ENCODE measurements around the gene NINL.
"Not testable (repeated sequence)": the region's sequence is repeated elsewhere in the genome, so short reads cannot be mapped to it uniquely, and the experiment has no call there.

Gene NINL

GRCh38 chr20:25590778-25591177, 5.4 kb upstream of the NINL start:
- not testable (repeated sequence) for DNase-seq

- no peak for DNase-seq
Measured at GRCh38 chr20:25588491-25588890, 3.2 kb upstream of the NINL start.

GRCh38 chr20:25587536-25587935, 2.2 kb upstream of the NINL start:
- DNase-seq = no peak

DNA sequence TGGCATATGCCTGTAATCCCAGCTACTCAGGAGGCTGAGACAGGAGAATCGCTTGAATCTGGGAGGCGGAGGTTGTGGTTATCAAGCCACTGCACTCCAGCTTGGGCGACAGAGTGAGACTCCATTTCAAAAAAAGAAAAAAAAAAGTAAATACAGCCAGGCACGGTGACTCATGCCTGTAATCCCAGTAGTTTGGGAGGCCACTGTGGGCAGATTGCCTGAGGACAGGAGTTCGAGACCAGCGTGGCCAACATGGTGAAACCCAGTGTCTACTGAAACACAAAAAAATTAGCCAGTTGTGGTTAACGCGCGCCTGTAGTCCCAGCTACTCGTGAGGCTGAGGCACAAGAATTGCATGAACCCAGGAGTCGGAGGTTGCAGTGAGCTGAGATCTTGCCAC, 1.5 kb upstream of the NINL start:
- no peak for DNase-seq

DNA sequence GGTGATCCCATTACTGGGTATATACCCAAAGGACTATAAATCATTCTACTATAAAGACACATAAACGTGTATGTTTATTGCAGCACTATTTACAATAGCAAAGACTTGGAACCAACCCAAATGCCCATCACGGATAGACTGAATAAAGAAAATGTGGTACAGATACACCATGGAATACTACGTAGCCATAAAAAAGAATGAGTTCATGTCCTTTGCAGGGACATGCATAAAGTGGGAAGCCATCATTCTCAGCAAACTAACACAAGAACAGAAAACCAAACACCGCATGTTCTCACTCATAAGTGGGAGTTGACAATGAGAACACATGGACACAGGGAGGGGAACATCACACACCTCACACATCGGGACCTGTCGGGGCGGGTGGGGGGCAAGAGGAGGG, 1.7 kb downstream of the NINL start:
- DNase-seq = not testable (repeated sequence)

DNA sequence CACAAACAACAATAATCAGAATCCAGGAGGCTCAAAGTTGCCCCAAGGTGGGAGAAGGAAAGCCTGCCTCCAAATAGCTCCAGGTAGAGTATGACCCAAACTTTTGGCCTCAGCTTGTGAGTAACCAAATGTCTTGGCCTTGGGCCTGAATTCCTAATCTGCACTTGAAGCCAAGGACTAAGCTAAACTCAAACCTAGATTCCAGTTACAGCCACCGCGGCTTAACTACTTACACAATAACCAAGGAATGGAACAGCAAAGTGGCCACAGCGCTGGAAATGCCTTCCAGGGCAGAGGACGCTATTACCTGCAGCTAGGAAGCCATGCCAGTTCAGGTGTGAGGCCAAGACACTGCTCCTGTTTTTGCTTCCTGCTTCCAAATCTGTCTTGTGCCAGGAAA, 4.6 kb downstream of the NINL start:
- no peak for DNase-seq

DNA sequence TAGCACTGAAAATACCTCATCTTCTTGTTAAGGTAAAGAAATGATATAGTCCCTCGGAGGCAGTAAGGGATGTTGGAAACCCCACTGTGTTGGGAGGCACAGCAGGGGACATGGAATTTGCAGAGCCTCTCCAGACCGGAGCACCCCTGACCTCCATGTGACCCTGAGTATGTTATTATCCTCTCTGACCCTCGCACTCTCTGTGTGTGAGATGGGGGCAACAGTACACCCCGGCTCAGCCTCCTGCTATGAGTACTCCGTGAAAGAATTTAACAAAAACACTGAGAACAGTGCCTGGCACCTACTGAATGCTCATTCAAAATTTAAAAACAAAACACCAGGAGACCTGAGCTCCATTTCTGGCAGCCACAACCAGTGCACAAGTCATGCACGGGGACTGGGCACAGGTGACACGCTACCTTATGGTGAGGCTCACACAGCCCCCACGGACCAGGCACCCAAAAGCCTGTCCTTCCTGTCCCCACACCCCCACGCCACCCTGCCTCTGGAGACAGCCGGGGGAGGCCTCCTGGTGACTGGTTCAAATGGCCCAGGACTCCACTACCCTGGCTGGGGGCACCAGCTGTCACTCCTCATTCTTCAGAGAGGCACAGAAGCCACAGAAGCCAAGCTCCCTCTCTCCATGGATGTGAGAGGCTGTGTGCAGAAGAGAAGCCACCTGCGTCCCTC, 6.1 kb downstream of the NINL start:
- no peak for DNase-seq

DNA sequence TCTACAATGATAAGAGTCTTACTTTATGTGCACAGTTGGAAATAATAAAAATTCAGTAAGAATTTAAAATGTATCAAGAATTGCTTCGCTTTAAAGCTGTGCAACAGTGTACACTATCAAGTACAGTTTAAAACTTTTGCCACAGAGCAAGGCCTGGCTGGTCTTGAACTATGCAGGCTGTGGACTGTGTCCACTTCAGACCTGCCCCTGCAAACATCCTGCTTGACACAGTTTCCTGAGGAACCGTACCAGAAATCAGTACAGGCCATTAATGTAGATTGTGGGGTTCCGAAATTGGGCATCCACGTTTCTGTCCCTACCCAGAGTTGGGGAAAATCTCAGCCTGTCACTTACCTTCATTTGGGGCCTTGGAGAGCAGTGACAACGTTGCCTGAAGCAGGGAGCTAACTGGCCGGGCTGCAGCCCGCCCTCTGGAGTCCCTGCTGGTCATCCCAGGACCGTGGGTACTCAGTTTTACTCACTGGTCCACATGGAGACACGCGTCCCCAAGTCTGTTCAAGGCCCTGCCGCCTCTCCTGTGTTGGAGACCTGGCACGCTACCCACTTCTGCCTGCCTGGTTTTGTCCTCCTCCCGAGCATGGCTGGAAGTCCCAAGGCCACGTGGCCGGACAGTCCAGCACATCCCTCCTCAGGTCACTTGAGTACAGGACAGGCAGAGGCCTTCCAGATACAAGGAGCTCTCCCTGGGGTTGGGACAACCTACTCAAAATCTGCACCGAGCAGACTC, 8.4 kb downstream of the NINL start:
- no peak for DNase-seq

- DNase-seq = no peak
Measured at GRCh38 chr20:25574411-25574810, 10.9 kb downstream of the NINL start.

DNA sequence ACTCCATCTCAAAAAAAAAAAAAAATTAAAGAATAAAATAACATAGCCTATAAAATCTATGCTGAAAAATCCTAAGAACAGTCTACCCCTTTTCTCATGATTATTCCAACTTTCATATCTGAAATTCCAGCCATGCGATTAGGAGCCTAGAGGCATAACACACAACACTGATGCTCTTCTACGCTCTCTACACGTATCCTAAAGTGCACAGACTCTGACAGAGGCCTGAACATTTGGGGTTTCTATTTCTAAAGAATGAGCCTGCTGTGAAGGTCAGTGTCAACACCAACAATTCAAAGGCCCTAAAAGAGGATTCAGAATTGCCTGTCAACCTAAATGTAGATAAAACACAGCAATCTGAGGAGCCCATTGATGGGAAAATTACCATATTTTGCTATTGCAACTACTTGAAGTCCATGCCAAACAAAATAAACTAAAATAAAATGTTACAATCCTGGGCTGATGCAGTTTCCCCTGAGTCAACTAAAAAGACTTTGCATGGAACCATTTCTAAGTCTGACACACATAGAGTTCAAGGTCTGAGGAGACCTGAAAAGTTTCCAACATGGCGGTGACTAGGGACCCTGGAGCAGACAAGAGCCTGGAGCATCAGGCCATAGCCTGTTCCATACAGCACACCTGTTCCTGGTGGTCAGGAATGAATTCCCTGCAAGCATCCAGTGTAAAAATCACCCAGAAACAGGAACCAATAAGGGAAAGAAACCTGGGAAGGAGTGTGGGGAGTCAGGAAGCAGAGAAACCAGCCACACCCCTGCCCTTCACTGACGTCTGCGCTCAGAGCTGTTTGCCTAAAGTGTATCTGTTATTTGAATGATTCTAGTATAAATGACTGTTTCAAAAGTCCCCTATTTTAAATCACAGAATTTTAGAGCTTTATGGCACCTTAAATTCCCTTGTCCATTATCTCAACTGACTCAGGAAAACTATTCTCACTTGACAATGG, 11.8 kb downstream of the NINL start:
- DNase-seq = no peak

DNA sequence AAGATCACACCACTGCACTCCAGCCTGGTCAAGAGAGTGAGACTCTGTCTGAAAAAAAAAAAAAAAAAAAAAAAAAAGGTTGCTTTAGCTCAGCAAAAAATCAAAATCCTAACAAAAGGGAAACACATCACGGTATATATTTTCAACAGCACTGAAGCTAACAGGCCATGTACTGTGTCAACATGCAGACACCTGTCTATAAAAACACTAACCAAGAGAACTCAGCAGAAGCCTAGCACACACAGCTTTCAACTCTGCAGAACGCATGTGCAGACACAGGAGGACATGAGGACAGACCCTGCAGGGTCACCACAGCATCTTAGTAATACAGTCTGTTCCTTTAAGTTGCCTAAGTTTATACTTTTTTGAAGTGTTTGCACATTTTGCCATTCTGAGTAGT, 13.5 kb downstream of the NINL start:
- no peak for DNase-seq

DNA sequence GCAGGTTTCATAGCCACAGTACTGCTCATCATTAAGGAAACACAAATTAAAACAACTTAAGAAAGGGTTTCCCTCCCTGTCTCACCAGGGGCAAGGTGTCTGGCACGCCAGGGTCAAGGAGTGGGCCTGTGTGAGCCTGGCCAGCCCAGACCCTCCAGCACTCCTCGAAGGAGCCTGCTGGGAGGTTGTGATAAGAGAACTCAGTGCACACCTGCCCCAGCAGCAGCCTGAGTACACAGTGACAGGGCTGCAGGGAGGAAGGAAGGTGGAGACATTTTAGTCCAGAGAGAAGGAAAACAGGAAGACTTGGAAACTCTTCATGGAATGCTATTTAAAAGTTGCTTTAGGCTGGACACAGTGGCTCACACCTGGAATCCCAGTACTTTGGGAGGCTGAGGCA, 14.1 kb downstream of the NINL start:
- DNase-seq = no peak

- no peak for DNase-seq
Measured at GRCh38 chr20:25570148-25570530, 15.2 kb downstream of the NINL start.

DNA sequence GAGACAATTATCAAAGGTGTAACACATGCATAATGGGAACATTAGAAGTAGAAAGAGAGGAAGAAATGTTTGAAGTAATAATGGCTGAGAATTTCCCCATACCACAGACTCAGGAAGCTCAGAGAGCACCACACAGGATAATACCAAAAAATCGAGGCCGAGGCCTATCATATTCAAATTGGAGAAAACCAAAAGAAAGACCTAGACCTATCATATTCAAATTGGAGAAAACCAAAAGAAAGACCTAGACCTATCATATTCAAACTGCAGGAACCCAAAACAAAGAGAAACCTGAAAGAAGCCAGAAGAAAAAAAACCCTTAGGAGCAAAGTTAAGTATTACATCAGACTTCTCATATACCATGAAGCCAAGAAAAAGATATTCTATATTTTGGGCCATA, 18.0 kb downstream of the NINL start:
- no peak for DNase-seq

DNA sequence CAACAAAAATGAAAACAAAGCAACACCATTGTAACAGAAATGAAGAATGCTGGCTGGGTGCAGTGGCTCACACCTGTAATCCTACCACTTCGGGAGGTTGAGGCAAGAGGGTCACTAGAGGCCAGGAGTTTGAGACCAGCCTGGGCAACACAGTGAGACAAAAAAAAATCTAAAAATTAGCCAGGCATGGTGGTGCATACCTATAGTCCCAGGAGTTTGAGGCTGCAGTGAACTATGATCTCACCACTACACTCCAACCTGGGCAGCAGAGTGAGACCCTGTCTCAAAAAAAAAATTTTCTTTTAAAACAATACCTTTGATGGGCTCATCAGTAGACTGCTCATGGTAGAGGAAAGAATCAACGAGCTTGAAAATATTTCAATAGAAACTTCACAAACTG, 18.5 kb downstream of the NINL start:
- no peak for DNase-seq

DNA sequence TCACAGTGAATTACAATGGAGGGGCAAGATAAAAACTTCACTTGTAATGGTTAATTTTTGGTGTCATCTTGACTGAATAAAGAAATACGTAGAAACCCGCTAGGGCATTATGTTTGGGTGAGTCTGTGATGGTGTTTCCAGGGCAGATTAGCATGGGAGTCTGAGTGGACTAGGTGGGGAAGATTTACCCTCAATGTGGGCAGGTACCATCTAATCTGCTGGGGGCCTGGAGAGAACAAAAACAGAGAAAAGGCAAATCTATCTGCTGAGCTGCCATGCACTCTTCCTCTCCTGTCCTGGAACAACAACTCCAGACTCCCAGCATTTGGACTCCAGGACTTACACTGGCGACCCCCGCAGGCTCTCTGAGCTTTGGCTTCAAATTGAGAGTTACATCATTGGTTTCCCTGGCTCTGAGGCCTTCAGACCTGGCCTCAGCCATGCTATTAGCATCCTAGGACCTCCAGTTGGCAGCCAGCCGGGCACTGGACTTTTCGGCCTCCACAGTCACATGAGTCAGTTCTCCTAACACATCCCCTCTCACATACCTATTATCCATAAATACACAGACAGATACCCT, 19.7 kb downstream of the NINL start:
- DNase-seq = no peak

- no peak for DNase-seq
Measured at GRCh38 chr20:25563876-25564275, 21.5 kb downstream of the NINL start.

DNA sequence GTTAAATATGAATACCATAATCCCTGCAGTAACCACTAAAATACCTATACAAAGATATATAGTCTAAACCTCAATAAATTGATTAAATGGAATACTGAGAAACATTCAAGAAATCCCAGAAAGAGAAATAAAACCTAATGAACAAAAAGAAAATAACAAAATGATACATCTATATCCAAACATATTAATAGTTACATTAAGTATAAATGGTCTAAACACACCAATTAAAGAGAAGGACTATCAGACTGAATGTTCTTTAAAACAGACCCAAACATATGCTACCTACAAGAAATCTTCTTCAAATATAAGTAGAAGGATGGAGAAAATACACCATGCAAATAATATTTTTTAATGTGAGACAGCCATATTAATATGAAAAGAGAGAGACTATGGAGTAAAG, 22.0 kb downstream of the NINL start:
- no peak for DNase-seq

DNA sequence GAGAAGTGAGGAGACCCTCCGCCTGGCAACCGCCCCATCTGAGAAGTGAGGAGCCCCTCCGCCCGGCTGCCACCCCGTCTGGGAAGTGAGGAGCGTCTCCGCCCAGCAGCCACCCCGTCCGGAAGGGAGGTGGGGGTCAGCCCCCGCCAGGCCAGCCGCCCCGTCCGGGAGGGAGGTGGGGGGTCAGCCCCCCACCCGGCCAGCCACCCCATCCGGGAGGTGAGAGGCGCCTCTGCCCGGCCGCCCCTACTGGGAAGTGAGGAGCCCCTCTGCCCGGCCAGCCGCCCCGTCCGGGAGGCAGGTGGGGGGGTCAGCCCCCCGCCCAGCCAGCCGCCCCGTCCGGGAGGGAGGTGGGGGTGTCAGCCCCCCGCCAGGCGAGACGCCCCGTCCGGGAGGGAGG, 23.6 kb downstream of the NINL start:
- not testable (repeated sequence) for DNase-seq

GRCh38 chr20:25553819-25554296, 31.5 kb downstream of the NINL start:
- no peak for DNase-seq

GRCh38 chr20:25552977-25553376, 32.4 kb downstream of the NINL start:
- DNase-seq = no peak

DNA sequence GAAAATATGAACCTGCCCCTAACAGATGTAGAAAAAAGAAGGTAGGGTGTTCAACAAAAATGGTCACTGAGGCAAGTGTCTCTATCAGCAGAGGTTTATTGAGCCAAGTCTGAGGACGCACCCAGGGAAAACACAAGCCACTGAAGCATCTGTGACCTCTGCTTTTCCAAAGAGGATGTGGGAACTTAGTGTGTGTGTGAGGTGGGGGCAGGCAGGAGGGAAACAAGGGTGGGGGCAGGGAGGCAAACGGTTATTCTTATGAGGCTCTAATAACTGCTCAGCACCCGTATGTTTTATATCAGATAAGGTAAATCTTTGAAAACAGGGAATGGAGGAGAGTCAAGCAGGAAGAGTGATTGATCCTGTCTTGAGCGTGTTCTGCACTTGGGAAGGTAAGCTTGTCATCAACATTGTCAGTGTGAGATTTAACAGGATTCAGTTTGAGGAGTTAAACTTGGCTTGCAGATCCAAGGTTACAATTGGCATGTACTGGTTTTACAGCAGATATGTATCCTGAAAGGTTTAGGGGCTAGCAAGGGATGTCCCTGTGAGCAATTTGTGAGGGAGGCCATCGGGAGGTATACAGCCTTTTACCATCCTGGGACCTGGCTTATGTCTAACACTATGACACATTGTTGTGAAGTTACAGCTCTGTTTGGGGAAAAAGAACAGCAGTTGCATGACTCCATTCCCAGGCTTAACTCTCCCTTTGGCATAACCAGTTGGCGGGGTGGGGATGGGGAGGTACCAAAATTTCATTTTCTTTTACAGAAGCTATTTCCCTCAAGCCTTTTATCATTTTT, 33.7 kb downstream of the NINL start:
- no peak for DNase-seq
